Measurements from ENCODE around the gene N4BP2L1. TPM values are rescaled to one million over a fixed set of nuclear protein-coding genes. Genes with fewer than 3 reads are reported as not detected.

The N4BP2L1 gene
- polyA plus RNA-seq, 1 of the 3 experiments (the other 2 are of a cell fraction): 1.2 TPM

DNA sequence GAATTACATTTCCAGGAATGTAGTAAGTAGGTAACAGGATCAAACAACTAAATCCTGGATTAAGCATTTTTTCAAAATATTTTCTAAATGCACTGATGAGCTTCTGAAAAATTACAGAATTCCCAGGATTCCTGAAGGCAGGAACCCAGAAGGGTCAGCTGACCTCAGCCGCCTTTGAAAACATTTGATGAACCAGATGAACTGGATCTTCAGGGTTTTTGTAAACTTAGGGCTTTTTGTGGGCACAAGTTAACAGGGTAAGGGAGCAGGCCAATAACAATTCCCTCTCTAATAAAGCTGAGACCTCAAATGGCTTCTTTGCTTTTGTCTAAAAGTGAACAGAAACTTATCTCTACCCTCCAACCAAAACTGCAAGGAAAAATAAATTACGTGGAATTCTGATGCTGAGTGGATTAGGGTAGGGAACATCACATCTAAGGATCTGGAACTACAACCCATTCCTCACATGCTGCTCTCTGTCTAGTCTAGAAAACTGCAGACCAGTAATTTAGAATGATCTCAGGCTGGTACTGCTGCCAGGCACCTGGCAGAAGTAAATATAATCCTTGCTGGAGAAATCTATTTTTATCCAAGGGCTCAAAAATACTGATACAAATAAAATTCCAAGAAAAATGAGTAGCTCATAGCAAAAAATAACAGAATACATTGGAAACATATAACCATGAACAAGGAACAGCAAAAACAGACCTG lies 48.2 kb upstream of the N4BP2L1 start:
- H3K4me1 ChIP-seq (ENCODE audit: control insufficient read depth in 1 of 2, insufficient read depth in 2 of 2, low read depth in 1 of 2, low read length in 1 of 2): no peaks in the 10 kb centered on the region
- peaks cover 0 to 13% of the 10 kb centered on the region in 2 experiments for H3K36me3 ChIP-seq (replicated peaks in 1 of 2; ENCODE audit: control insufficient read depth in 1 of 2, insufficient read depth in 2 of 2, low read length in 1 of 2)
- no peak overlapping the region for H3K9ac ChIP-seq
- ChIA-PET POLR2A (no interaction called here), CTCF (interaction anchor here (1.4 kb wide), 2 partner anchors 12 to 17 kb away, joined by 4 read pairs; no protein-coding TSS in a partner anchor)
- no peaks in the 10 kb centered on the region for H3K9me3 ChIP-seq
- no peak overlapping the region for H3K4me2 ChIP-seq
- 100% methylated on average over 2 of the region's 2 CpGs for WGBS (ENCODE audit: low lambda C conversion rate)
- H3K79me2 ChIP-seq (ENCODE audit: insufficient read depth): no peaks in the 10 kb centered on the region
- H3K9me2 ChIP-seq: no peaks in the 10 kb centered on the region
- H4K20me1 ChIP-seq (ENCODE audit: insufficient read depth): no peaks in the 10 kb centered on the region
- no peak overlapping the region for H3K4me3 ChIP-seq (ENCODE audit: low read depth in 2 of 2, low read length in 1 of 2)
- no peak overlapping the region for H2AFZ ChIP-seq (ENCODE audit: low read depth)
- DNase-seq: no peak
- H3K27ac ChIP-seq (ENCODE audit: low read depth in 2 of 2, low read length in 1 of 2): no peak overlapping the region
- H3K27me3 ChIP-seq (ENCODE audit: insufficient read depth): no peaks in the 10 kb centered on the region
- no peak for TF ChIP-seq TAF1 (IDR thresholded peaks at IDR 0.05; ENCODE audit: borderline replicate concordance, low read depth, low read length)
- TF ChIP-seq FOXM1 (IDR thresholded peaks at IDR 0.05; ENCODE audit: low read depth): no peak
- no peak for TF ChIP-seq GATA2 (CRISPR knock-in tag; IDR thresholded peaks at IDR 0.05)
- no peak for TF ChIP-seq NFIC (IDR thresholded peaks at IDR 0.05; ENCODE audit: borderline replicate concordance)
- no peaks in the 10 kb centered on the region for H3F3A ChIP-seq (replicated peaks; ENCODE audit: insufficient read depth)

DNA sequence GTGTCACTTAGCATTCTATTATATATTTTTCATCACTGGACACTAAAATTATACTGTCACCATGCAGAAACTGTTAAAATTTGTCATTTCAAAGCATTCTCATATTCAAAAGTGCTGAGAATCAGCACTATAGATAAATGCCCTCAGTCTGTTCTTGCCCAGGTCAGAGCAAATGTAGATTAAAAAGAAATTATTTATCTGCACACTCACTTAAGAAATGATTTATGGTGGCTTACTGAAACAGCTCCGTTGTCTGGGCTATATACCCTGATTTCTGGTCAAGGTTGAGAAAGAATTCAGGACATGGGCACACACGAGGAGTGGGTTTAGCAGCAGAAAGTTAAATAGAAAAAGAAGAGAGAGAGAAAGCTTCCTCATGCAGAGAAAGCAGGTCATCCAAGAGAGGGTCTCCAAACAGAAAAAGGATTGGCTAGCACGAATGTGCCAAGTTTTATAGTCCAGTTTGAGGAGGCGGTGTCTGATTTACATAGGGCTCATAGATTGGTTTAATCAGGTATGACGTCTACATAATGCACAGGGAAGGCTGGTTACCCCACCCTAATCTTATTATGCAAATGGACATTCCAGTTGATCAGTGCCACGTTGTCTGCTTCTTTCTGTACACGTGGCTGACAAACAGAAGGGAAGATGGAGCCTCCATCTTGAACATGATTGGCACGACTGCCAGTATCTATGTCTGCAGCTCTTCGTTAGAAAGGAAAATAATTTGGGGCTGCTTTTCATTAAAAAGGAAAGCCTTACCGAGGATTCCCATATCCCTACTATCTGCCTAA lies 47.3 kb upstream of the N4BP2L1 start:
- ChIA-PET CTCF (interaction anchor here (0.6 to 1.4 kb wide), 4 partner anchors 11 to 154 kb away, joined by 3 to 4 read pairs (median 4); no protein-coding TSS in a partner anchor), POLR2A (no interaction called here)
- H4K20me1 ChIP-seq (ENCODE audit: insufficient read depth): no peaks in the 10 kb centered on the region
- H3K4me3 ChIP-seq (ENCODE audit: low read depth in 2 of 2, low read length in 1 of 2): no peak overlapping the region
- H2AFZ ChIP-seq (ENCODE audit: low read depth): no peak overlapping the region
- no peaks in the 10 kb centered on the region for H3F3A ChIP-seq (replicated peaks; ENCODE audit: insufficient read depth)
- no peaks in the 10 kb centered on the region for H3K9me3 ChIP-seq
- H3K27me3 ChIP-seq (ENCODE audit: insufficient read depth): no peaks in the 10 kb centered on the region
- no peak for DNase-seq
- H3K9ac ChIP-seq: no peak overlapping the region
- peaks cover 0 to 13% of the 10 kb centered on the region in 2 experiments for H3K36me3 ChIP-seq (replicated peaks in 1 of 2; ENCODE audit: control insufficient read depth in 1 of 2, insufficient read depth in 2 of 2, low read length in 1 of 2)
- H3K79me2 ChIP-seq (ENCODE audit: insufficient read depth): no peaks in the 10 kb centered on the region
- no peak overlapping the region for H3K27ac ChIP-seq (ENCODE audit: low read depth in 2 of 2, low read length in 1 of 2)
- no peaks in the 10 kb centered on the region for H3K4me1 ChIP-seq (ENCODE audit: control insufficient read depth in 1 of 2, insufficient read depth in 2 of 2, low read depth in 1 of 2, low read length in 1 of 2)
- H3K9me2 ChIP-seq: no peaks in the 10 kb centered on the region
- WGBS (ENCODE audit: low lambda C conversion rate): 80% methylated on average over 10 of the region's 10 CpGs
- no peak overlapping the region for H3K4me2 ChIP-seq
- TF ChIP-seq, protein P1, sequence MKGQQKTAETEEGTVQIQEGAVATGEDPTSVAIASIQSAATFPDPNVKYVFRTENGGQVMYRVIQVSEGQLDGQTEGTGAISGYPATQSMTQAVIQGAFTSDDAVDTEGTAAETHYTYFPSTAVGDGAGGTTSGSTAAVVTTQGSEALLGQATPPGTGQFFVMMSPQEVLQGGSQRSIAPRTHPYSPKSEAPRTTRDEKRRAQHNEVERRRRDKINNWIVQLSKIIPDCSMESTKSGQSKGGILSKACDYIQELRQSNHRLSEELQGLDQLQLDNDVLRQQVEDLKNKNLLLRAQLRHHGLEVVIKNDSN (IDR thresholded peaks at IDR 0.05; ENCODE audit: borderline replicate concordance, low read depth): no peak
- TF ChIP-seq, protein P2, sequence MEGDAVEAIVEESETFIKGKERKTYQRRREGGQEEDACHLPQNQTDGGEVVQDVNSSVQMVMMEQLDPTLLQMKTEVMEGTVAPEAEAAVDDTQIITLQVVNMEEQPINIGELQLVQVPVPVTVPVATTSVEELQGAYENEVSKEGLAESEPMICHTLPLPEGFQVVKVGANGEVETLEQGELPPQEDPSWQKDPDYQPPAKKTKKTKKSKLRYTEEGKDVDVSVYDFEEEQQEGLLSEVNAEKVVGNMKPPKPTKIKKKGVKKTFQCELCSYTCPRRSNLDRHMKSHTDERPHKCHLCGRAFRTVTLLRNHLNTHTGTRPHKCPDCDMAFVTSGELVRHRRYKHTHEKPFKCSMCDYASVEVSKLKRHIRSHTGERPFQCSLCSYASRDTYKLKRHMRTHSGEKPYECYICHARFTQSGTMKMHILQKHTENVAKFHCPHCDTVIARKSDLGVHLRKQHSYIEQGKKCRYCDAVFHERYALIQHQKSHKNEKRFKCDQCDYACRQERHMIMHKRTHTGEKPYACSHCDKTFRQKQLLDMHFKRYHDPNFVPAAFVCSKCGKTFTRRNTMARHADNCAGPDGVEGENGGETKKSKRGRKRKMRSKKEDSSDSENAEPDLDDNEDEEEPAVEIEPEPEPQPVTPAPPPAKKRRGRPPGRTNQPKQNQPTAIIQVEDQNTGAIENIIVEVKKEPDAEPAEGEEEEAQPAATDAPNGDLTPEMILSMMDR (IDR thresholded peaks at IDR 0.05): no peak
- no peak for TF ChIP-seq FOXM1 (IDR thresholded peaks at IDR 0.05; ENCODE audit: low read depth)
- no peak for TF ChIP-seq MXI1 (IDR thresholded peaks at IDR 0.05; ENCODE audit: low read depth, low read length)
- TF ChIP-seq EP300 (IDR thresholded peaks at IDR 0.05; ENCODE audit: borderline replicate concordance in 1 of 2, low read depth in 1 of 2, low read length in 1 of 2): no peak
- TF ChIP-seq ELF1 (IDR thresholded peaks at IDR 0.05): no peak
- no peak for TF ChIP-seq FOXJ3 (CRISPR knock-in tag; IDR thresholded peaks at IDR 0.05)
- TF ChIP-seq, protein P3, sequence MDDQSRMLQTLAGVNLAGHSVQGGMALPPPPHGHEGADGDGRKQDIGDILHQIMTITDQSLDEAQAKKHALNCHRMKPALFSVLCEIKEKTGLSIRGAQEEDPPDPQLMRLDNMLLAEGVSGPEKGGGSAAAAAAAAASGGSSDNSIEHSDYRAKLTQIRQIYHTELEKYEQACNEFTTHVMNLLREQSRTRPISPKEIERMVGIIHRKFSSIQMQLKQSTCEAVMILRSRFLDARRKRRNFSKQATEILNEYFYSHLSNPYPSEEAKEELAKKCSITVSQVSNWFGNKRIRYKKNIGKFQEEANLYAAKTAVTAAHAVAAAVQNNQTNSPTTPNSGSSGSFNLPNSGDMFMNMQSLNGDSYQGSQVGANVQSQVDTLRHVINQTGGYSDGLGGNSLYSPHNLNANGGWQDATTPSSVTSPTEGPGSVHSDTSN (IDR thresholded peaks at IDR 0.05): no peak
- TF ChIP-seq, protein P4, sequence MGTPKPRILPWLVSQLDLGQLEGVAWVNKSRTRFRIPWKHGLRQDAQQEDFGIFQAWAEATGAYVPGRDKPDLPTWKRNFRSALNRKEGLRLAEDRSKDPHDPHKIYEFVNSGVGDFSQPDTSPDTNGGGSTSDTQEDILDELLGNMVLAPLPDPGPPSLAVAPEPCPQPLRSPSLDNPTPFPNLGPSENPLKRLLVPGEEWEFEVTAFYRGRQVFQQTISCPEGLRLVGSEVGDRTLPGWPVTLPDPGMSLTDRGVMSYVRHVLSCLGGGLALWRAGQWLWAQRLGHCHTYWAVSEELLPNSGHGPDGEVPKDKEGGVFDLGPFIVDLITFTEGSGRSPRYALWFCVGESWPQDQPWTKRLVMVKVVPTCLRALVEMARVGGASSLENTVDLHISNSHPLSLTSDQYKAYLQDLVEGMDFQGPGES (IDR thresholded peaks at IDR 0.05; ENCODE audit: low read depth, low read length): no peak
- TF ChIP-seq RFX5 (IDR thresholded peaks at IDR 0.05; ENCODE audit: low read length): no peak
- no peak for TF ChIP-seq FOSL2 (IDR thresholded peaks at IDR 0.05; ENCODE audit: borderline replicate concordance, low read depth)
- no peak for TF ChIP-seq MEF2A (IDR thresholded peaks at IDR 0.05; ENCODE audit: borderline replicate concordance, low read depth)
- TF ChIP-seq, protein P5, sequence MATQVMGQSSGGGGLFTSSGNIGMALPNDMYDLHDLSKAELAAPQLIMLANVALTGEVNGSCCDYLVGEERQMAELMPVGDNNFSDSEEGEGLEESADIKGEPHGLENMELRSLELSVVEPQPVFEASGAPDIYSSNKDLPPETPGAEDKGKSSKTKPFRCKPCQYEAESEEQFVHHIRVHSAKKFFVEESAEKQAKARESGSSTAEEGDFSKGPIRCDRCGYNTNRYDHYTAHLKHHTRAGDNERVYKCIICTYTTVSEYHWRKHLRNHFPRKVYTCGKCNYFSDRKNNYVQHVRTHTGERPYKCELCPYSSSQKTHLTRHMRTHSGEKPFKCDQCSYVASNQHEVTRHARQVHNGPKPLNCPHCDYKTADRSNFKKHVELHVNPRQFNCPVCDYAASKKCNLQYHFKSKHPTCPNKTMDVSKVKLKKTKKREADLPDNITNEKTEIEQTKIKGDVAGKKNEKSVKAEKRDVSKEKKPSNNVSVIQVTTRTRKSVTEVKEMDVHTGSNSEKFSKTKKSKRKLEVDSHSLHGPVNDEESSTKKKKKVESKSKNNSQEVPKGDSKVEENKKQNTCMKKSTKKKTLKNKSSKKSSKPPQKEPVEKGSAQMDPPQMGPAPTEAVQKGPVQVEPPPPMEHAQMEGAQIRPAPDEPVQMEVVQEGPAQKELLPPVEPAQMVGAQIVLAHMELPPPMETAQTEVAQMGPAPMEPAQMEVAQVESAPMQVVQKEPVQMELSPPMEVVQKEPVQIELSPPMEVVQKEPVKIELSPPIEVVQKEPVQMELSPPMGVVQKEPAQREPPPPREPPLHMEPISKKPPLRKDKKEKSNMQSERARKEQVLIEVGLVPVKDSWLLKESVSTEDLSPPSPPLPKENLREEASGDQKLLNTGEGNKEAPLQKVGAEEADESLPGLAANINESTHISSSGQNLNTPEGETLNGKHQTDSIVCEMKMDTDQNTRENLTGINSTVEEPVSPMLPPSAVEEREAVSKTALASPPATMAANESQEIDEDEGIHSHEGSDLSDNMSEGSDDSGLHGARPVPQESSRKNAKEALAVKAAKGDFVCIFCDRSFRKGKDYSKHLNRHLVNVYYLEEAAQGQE (IDR thresholded peaks at IDR 0.05; ENCODE audit: low read depth, low read length): no peak
- TF ChIP-seq TEAD4 (IDR thresholded peaks at IDR 0.05; ENCODE audit: borderline replicate concordance, insufficient read depth): no peak

All from SK-N-SH (cell line).